SU-DHL-6 (cell line): Measurements from ENCODE around the gene FBXW4.

Source experiments
- EZH2phosphoT487 ChIP-seq: fragments of 200-600 bp; sonication (generic), shearing (Covaris generic); conservative IDR thresholded peaks from 2 replicates; pipeline ENCODE4 v1.6.1; 2018; ENCODE audit warnings: mild to moderate bottlenecking, antibody characterized with exemption, low read length, moderate library complexity, mixed read lengths
- TF ChIP-seq, protein P1 (sequence below): fragments of 200-600 bp; sonication (generic); IDR thresholded peaks from one replicate; pipeline ENCODE4 v1.5.1; 2017; ENCODE audit warnings: antibody characterized with exemption, mild to moderate bottlenecking, low read length, moderate library complexity; ENCODE audit not compliant: insufficient read depth, poor library complexity, severe bottlenecking

DNA sequence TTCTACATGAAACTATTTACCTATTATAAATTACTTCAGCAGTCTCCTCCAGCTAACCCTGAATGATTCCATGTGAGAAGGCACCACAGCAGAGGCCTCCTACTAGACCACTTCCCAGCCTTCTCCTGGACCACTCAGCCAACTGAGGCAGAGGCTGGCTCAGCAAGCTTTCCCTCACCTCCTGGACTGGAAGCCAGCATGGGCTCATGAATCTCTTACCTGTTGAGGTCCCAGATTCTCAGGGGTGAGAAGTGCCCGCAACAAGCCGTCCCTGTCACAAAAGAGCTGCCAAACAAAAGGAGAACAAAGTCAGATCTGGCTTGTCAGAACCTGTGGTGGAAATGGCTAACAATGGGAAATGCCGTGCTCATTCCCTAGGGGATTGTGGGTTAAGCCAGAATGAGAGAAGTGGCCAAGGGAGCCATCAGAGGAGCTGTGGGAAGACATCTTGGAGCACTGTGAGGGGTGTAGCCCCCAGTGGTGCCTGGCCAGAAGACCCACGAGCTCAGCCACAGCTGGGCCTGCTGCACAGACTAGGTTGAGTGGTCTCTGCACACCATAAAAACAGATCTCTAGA is 70.4 kb downstream of the FBXW4 start:
- TF ChIP-seq, protein P1, sequence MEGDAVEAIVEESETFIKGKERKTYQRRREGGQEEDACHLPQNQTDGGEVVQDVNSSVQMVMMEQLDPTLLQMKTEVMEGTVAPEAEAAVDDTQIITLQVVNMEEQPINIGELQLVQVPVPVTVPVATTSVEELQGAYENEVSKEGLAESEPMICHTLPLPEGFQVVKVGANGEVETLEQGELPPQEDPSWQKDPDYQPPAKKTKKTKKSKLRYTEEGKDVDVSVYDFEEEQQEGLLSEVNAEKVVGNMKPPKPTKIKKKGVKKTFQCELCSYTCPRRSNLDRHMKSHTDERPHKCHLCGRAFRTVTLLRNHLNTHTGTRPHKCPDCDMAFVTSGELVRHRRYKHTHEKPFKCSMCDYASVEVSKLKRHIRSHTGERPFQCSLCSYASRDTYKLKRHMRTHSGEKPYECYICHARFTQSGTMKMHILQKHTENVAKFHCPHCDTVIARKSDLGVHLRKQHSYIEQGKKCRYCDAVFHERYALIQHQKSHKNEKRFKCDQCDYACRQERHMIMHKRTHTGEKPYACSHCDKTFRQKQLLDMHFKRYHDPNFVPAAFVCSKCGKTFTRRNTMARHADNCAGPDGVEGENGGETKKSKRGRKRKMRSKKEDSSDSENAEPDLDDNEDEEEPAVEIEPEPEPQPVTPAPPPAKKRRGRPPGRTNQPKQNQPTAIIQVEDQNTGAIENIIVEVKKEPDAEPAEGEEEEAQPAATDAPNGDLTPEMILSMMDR: no peak
- no peak for TF ChIP-seq EZH2phosphoT487
